GM06990 (cell line): ENCODE measurements around the gene HES5.

Experiments
- DNase-seq: peaks from one replicate; pipeline ENCODE4 v3.0.0-alpha.2; 2011; ENCODE audit not compliant: insufficient read length; ENCODE audit errors: extremely low read depth
- H3K27me3 ChIP-seq: replicated peaks from 2 replicates; pipeline ENCODE4 v1.6.0; 2011; ENCODE audit warnings: low read length; ENCODE audit not compliant: control insufficient read depth, insufficient read depth
- H3K36me3 ChIP-seq: 2 replicates; pipeline ENCODE4 v1.5.1; 2011; ENCODE audit warnings: low read length; ENCODE audit not compliant: control insufficient read depth, insufficient read depth
- H3K4me3 ChIP-seq: replicated peaks from 2 replicates; pipeline ENCODE4 v1.5.1; 2011; ENCODE audit warnings: low read depth, mild to moderate bottlenecking, control low read depth, low read length
- CTCF ChIP-seq: IDR thresholded peaks from 2 replicates; pipeline ENCODE4 v1.5.1; 2011; ENCODE audit warnings: low read length, control low read depth, mild to moderate bottlenecking, inconsistent platforms; ENCODE audit not compliant: insufficient read depth, poor library complexity, severe bottlenecking

Gene HES5

GRCh38 chr1:2544093-2544874, 14.2 kb upstream of the HES5 start:
- DNase-seq = no peak
- H3K36me3 ChIP-seq = no peaks in the 10 kb centered on the region
- H3K4me3 ChIP-seq = no peak overlapping the region
- no peak for TF ChIP-seq CTCF
- no peaks in the 10 kb centered on the region; the same call in 1 of the 2 replicates for H3K27me3 ChIP-seq

- no peaks in the 10 kb centered on the region; the same call in 1 of the 2 replicates for H3K27me3 ChIP-seq
- no peaks in the 10 kb centered on the region for H3K36me3 ChIP-seq
- DNase-seq = no peak
- TF ChIP-seq CTCF = no peak
- no peak overlapping the region for H3K4me3 ChIP-seq
Measured at GRCh38 chr1:2543543-2544092, 13.6 kb upstream of the HES5 start.

- DNase-seq = no peak
- no peaks in the 10 kb centered on the region for H3K36me3 ChIP-seq
- no peak for TF ChIP-seq CTCF
- H3K4me3 ChIP-seq = no peak overlapping the region
- H3K27me3 ChIP-seq = no peaks in the 10 kb centered on the region; the same call in 1 of the 2 replicates
Measured at GRCh38 chr1:2542246-2542915, 12.3 kb upstream of the HES5 start.

GRCh38 chr1:2541619-2542245, 11.7 kb upstream of the HES5 start:
- no peak for DNase-seq
- H3K36me3 ChIP-seq = no peaks in the 10 kb centered on the region
- TF ChIP-seq CTCF = no peak
- H3K4me3 ChIP-seq = no peak overlapping the region
- H3K27me3 ChIP-seq = no peaks in the 10 kb centered on the region; the same call in none of the 2 replicates

- Histone ChIP-seq H3K27me3 (no peaks in the 10 kb centered on the region; the same call in none of the 2 replicates), H3K4me3 (no peak overlapping the region)
- DNase-seq = no peak
Measured at GRCh38 chr1:2540816-2541492, 10.9 kb upstream of the HES5 start.

More at GRCh38 chr1:2540816-2541492, 10.9 kb upstream of the HES5 start:
- no peak for TF ChIP-seq CTCF
- H3K36me3 ChIP-seq = no peaks in the 10 kb centered on the region
